ENCODE results near the gene VIPR2. TPM values are rescaled to one million over a fixed set of nuclear protein-coding genes. Genes with fewer than 3 reads are reported as not detected.

VIPR2 gene
- total RNA-seq, 1 donor from 2014 or later: not detected

DNA sequence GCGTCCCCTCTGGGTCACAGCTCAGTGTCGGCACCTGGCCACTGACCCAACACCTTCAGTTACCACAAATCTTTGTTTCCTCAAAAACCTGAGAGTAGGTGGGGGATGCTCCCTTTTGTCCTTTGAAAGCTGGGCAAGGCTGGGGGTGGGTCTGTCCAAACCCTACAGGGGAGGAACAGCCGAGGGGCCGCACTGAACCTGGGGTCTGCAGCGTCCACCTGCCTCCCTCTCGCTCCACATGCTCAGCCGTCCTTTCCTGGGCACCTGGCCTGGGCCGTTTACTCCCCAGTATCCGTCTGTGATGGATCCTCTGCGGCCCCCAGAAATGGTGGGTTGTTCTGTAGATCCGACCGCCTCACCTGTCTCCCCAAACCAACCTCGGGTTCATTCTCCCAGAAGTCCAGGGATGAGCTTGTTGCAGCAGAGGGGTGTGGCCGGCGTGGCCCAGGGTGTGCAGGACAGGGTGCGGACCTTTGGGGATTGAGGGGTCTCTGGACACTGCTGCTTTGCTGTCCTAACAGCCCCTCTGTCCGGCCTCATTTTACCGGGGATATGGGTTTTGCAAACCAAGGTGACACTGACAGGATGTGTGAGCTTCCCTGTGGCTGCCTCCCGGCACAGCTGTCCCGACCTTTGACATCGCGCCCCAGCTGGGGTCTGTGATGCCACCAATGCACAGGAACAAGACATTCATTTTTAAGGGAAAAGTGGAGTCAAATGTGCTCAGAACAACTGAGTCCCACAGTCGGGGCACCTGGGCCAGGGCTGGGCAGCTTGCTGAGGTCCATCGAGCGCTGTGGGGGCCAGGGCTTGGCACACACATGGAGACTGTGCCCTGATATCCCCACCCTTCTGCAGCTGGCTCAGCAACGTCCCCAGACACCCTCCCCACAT, 115.9 kb downstream of the VIPR2 start:
- DNase-seq (ENCODE audit: low read depth): no peak

DNA sequence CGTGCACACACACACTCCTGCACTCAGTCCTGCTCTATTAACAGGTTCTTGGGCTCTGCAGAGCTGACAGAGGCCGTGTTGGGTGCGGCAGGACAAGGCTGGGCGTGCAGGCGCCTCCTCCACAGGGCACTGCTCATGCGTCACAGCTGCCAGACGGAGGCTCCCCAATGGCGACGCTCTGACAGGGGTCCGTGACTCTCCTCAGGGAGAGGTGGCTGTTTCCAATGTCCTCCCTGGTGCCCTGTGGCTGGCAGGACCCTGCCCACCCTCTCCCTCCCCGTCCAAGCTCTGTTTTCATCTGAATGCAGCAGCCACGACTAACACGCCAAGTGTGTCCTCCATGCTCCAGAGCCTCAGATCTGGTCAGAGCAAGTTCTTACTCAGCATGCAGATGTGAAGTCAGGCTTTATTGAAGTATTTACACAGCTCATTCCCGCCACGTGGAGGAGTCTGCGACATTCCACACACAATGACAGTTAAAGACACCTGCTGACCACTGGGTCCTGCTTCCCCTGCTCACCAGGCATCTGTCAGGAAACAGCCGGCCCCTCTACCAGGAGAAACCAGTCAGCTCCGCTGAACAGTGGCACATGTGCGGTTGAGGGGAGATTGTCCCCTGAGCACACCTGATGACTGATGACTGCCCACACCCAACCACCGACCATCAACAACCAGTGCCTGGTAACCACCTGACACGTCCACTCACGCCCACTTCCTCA, 116.7 kb downstream of the VIPR2 start:
- DNase-seq (ENCODE audit: low read depth): no peak

GRCh38 chr7:159027056-159027788, 117.4 kb downstream of the VIPR2 start:
- no peak for DNase-seq (ENCODE audit: low read depth)

DNA sequence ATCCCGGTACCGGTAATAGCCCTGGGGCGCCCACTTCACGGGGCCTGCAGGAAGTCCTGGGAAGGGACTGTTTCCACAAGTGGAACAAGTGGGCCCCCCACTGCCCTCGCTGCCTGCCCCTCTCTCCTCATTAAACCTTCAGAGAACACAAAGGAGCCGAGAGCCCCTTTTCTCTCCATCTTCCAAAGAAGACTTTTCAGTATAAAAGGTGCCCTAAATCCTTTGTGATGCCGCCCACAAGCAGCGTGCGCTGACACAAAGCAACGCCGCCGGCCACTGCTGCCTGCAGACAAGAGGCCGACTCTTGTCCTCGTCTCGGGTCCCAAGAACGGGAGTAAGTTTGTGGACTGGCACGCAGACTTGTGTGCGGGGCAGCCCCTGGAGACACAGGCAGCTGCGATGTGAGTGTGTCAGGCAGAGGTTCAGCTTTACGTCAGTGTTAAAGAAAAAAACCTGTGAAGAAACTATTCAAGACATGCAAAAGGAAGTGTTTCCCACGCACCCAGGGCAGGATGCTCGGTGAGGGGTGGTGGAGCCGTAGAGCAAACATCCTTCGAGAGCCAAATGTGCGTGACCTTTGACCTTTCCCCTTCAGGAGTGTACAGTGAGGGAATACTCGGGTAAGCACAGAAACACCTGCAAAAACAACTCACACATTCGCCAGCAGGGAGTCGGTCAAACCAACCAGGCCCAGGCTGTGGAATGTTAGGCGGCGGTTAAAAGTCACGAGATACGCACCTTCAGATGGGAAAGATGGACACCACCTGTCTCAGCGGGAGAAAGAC, 118.2 kb downstream of the VIPR2 start:
- no peak for DNase-seq (ENCODE audit: low read depth)

- no peak for DNase-seq (ENCODE audit: low read depth)
Observed at GRCh38 chr7:159025161-159025779, 119.4 kb downstream of the VIPR2 start.

DNA sequence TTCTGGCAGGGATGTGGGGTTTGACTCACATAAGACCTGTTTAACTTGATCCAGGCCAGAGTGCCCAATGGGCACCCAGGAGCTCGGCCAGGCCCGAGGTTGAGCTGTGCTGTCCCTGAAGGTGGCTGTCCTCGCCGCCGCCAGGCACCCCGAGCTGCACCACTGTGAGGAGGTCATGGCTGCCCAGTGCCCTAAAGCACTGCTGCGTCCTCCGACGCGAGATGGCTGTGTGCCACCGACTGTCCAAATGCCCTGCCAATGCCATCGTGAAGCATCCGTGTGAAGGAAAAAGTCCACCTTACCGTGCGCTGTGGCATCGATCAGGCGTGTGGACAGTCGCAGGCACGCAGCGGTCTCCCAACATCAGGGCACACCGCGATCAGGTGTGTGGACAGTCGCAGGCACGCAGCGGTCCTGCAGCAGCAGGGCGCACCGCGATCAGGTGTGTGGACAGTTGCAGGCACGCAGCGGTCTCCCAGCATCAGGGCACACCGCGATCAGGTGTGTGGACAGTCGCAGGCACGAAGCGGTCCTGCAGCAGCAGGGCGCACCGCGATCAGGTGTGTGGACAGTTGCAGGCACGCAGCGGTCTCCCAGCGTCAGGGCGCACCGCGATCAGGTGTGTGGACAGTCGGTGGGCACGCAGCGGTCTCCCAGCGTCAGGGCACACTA, 120.3 kb downstream of the VIPR2 start:
- DNase-seq (ENCODE audit: low read depth): no peak

- DNase-seq (ENCODE audit: low read depth): no peak
Observed at GRCh38 chr7:159023746-159024145, 120.9 kb downstream of the VIPR2 start.

GRCh38 chr7:159023206-159023605, 121.5 kb downstream of the VIPR2 start:
- no peak for DNase-seq (ENCODE audit: low read depth)

DNA sequence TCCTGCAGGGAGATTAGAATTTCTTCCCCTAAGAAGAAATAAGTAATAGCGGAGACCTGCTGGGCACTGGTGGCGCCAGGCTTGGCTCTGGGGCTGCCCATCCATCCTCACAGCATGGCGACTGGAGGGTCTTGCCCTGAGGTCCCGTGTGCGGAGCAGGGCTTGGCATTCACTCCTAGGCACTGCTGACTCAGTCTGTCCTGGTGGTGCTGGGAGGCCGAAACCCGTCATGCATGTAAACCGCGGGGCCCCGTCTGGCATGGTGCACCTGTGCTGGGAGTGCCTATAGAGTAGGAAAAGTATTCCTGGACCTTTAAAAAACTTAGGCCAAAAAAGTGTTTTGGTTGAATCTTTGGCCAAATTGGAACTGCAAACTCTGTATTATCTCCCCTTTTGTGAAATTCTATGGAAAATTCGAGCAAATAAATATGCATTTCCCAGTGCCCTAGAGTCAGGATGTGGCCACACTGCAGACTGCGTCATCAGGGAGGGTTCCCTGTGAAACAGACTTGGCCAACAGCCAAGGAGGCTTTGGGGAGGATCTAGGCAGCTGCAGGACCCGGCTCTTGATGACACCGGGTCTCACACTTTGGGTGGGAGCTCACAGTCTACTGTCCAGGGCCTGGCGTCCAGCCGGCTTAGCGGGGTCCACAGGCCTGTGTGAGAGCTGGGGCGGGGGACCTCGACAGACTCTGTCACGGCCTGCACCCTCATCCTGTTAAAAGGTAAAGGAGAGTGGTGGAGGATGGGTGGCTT, 122.3 kb downstream of the VIPR2 start:
- DNase-seq (ENCODE audit: low read depth): no peak

GRCh38 chr7:159020987-159021386, 123.7 kb downstream of the VIPR2 start:
- no peak for DNase-seq (ENCODE audit: low read depth)

GRCh38 chr7:159019111-159019510, 125.6 kb downstream of the VIPR2 start:
- DNase-seq (ENCODE audit: low read depth): no peak

- no peak for DNase-seq (ENCODE audit: low read depth)
Observed at GRCh38 chr7:159017741-159018140, 126.9 kb downstream of the VIPR2 start.

- DNase-seq (ENCODE audit: low read depth): no peak
Observed at GRCh38 chr7:159017210-159017609, 127.5 kb downstream of the VIPR2 start.

GRCh38 chr7:159016591-159016990, 128.1 kb downstream of the VIPR2 start:
- no peak for DNase-seq (ENCODE audit: low read depth)

DNA sequence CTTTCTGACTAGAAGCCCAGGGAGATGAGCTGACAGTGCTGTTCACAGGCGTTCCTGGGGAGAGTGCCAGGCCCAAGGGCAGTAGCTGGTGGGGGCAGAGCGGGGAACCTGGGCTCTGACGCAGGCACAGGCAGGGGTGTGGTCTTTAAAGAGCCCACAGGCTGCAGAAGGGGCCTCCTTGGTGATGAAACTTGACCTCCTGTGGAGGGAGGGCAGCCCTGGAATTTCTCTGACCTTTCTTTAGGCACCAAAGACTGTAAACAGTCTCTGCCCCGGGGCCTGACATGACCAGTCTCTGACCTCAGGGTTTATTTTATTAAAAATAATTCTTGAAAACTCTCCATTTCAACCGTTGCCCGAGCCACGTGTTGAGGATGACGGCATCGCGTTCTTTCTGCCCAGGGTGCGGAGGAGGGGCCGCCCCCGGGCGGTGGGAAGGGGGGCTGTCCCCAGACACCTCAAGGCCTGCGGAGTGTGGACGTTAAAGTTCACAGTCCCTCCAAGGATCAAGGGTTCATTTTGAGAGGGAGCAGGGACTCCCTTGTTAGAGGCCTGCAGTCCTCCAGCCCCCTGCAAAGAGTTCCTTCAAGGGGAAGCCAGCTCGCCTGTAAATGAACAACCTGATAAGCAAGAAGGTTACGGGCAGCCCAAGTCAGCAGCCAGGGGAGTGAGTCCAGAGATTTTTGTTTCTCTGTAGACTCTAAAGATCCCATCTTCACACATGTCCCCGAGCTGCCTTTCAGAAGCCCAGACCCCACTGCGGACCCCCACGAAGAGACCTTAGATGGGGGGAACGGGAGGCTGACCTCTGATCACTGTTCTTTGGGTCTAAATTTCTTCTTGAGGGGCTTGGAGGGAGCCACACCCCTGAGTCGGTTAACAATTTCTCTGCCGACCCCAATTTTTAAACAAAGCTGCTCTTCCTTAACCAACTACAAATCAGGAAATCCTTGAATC, 128.9 kb downstream of the VIPR2 start:
- peak; percentile 45 for DNase-seq (ENCODE audit: low read depth)

- DNase-seq (ENCODE audit: low read depth): no peak
Observed at GRCh38 chr7:159015081-159015453, 129.6 kb downstream of the VIPR2 start.

- DNase-seq (ENCODE audit: low read depth): no peak
Observed at GRCh38 chr7:159014297-159015062, 130.2 kb downstream of the VIPR2 start.
